PC-9 (cell line): ENCODE data around the gene NEO1.

Experiments
- EZH2 ChIP-seq: fragments of 200-600 bp; sonication (generic); IDR thresholded peaks from 2 replicates; pipeline ENCODE4 v1.8.0; 2017; ENCODE audit warnings: antibody characterized with exemption, low read depth
- TF ChIP-seq, protein P1 (sequence below): fragments of 200-600 bp; sonication (generic); conservative IDR thresholded peaks from 2 replicates; pipeline ENCODE4 v1.6.1; 2017; ENCODE audit warnings: mixed run types, antibody characterized with exemption, mild to moderate bottlenecking, moderate library complexity

DNA sequence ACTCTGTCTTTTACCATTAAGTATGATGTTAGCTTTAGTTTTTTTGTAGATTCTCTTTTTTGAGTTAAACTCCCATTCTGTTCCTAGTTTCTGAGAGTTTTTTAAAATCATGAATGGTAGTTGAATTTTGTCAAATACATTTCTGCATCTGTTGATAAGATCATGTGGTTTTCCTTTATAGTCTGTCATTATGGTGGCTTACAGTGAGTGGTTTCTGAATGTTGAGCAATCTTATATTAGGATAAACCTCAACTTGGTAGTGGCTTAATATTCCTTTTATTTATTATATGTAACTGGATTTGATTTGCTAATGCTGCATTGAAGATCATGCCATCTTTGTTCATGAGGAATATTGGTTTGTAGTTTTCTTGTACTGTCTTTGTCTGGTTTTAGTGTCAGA lies 34.8 kb downstream of the NEO1 start:
- TF ChIP-seq, protein P1, sequence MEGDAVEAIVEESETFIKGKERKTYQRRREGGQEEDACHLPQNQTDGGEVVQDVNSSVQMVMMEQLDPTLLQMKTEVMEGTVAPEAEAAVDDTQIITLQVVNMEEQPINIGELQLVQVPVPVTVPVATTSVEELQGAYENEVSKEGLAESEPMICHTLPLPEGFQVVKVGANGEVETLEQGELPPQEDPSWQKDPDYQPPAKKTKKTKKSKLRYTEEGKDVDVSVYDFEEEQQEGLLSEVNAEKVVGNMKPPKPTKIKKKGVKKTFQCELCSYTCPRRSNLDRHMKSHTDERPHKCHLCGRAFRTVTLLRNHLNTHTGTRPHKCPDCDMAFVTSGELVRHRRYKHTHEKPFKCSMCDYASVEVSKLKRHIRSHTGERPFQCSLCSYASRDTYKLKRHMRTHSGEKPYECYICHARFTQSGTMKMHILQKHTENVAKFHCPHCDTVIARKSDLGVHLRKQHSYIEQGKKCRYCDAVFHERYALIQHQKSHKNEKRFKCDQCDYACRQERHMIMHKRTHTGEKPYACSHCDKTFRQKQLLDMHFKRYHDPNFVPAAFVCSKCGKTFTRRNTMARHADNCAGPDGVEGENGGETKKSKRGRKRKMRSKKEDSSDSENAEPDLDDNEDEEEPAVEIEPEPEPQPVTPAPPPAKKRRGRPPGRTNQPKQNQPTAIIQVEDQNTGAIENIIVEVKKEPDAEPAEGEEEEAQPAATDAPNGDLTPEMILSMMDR = no peak
- no peak for TF ChIP-seq EZH2
